ENCODE results near the gene C19orf25. TPM values are rescaled to one million over a fixed set of nuclear protein-coding genes. Genes with fewer than 3 reads are reported as not detected.

C19orf25 gene
- total RNA-seq, 1 donor from 2014 or later, result 29.2 TPM

- peak overlapping the region; percentile 87 for H3K27ac Mint-ChIP-seq (ENCODE audit: unreplicated experiment)
- H3K27me3 Mint-ChIP-seq (ENCODE audit: unreplicated experiment), result peaks cover 9% of the 10 kb centered on the region
- H3K9me3 Mint-ChIP-seq (ENCODE audit: unreplicated experiment), result peaks cover 9% of the 10 kb centered on the region
- no peak for DNase-seq
- H3K36me3 Mint-ChIP-seq (ENCODE audit: unreplicated experiment), result peaks cover 3% of the 10 kb centered on the region
- no peak overlapping the region for H3K4me3 Mint-ChIP-seq (ENCODE audit: unreplicated experiment)
- TF ChIP-seq CTCF (IDR thresholded peaks at IDR 0.05; ENCODE audit: partially characterized antibody, unreplicated experiment), result no peak
- H3K4me1 Mint-ChIP-seq (ENCODE audit: low read depth, unreplicated experiment), result peaks cover 30% of the 10 kb centered on the region
Observed at GRCh38 chr19:1424192-1424955, 54.6 kb downstream of the C19orf25 start.

GRCh38 chr19:1423436-1424191 is 55.4 kb downstream of the C19orf25 start:
- Mint-ChIP-seq H3K27me3 (ENCODE audit: unreplicated experiment) (peaks cover 9% of the 10 kb centered on the region), H3K27ac (ENCODE audit: unreplicated experiment) (peak overlapping the region; percentile 57), H3K4me1 (ENCODE audit: low read depth, unreplicated experiment) (peaks cover 30% of the 10 kb centered on the region), H3K36me3 (ENCODE audit: unreplicated experiment) (peaks cover 3% of the 10 kb centered on the region), H3K4me3 (ENCODE audit: unreplicated experiment) (no peak overlapping the region), H3K9me3 (ENCODE audit: unreplicated experiment) (peaks cover 9% of the 10 kb centered on the region)
- no peak for DNase-seq
- no peak for TF ChIP-seq CTCF (IDR thresholded peaks at IDR 0.05; ENCODE audit: partially characterized antibody, unreplicated experiment)

Other genes with a start within 250 kb of the C19orf25 start
- 74.7 TPM for gene CBARP, start 241.2 kb downstream of the C19orf25 start, total RNA-seq (ENCODE audit: unreplicated experiment)
- 129 TPM for gene ATP5F1D, start 237.5 kb downstream of the C19orf25 start, total RNA-seq (ENCODE audit: unreplicated experiment)
- 325 TPM for gene MIDN, start 230.6 kb downstream of the C19orf25 start, total RNA-seq (ENCODE audit: unreplicated experiment)
- gene CIRBP, start 209.9 kb downstream of the C19orf25 start, total RNA-seq (ENCODE audit: unreplicated experiment), result 341 TPM
- 17.3 TPM for gene FAM174C, start 203.7 kb downstream of the C19orf25 start, total RNA-seq (ENCODE audit: unreplicated experiment)
- gene EFNA2, start 193.3 kb downstream of the C19orf25 start, total RNA-seq (ENCODE audit: unreplicated experiment), result 61.4 TPM
- 123 TPM for gene NDUFS7, start 95.3 kb downstream of the C19orf25 start, total RNA-seq (ENCODE audit: unreplicated experiment)
- gene GAMT, start 77.7 kb downstream of the C19orf25 start, total RNA-seq (ENCODE audit: unreplicated experiment), result 17.9 TPM
- 135 TPM for gene DAZAP1, start 71.6 kb downstream of the C19orf25 start, total RNA-seq (ENCODE audit: unreplicated experiment)
- gene RPS15, start 40.8 kb downstream of the C19orf25 start, total RNA-seq (ENCODE audit: unreplicated experiment), result 603 TPM
- 371 TPM for gene APC2, start 29.1 kb downstream of the C19orf25 start, total RNA-seq (ENCODE audit: unreplicated experiment)
- gene PCSK4, start 11.1 kb upstream of the C19orf25 start, total RNA-seq (ENCODE audit: unreplicated experiment), result 21.2 TPM
- 21.5 TPM for gene REEP6, start 12.0 kb upstream of the C19orf25 start, total RNA-seq (ENCODE audit: unreplicated experiment)
- gene ADAMTSL5, start 33.8 kb upstream of the C19orf25 start, total RNA-seq (ENCODE audit: unreplicated experiment), result 0.83 TPM
- 0.69 TPM for gene PLK5, start 44.9 kb upstream of the C19orf25 start, total RNA-seq (ENCODE audit: unreplicated experiment)
- gene MEX3D, start 89.1 kb upstream of the C19orf25 start, total RNA-seq (ENCODE audit: unreplicated experiment), result 96.7 TPM
- 106 TPM for gene MBD3, start 113.7 kb upstream of the C19orf25 start, total RNA-seq (ENCODE audit: unreplicated experiment)
- 204 TPM for gene UQCR11, start 126.2 kb upstream of the C19orf25 start, total RNA-seq (ENCODE audit: unreplicated experiment)
- 249 TPM for gene TCF3, start 173.4 kb upstream of the C19orf25 start, total RNA-seq (ENCODE audit: unreplicated experiment)

Data from glutamatergic neuron (in vitro differentiated cells).